Frontal cortex (tissue), 4 donors: ENCODE measurements around the gene HIGD1A. TPM values are rescaled to one million over a fixed set of nuclear protein-coding genes. Genes with fewer than 3 reads are reported as not detected.
"Not testable (repeated sequence)": the region's sequence is repeated elsewhere in the genome, so short reads cannot be mapped to it uniquely, and the experiment has no call there.

Experiments
- DNase-seq, 2 donors: peaks; one replicate each; pipeline ENCODE4 v3.0.0; 2012; ENCODE audit warnings: low spot score in 2 of 2
- FAIRE-seq: peaks from 2 replicates; lab custom pipeline; 2012; peaks lifted over from hg19 to GRCh38; lab: Jason Lieb, UNC
- total RNA-seq: library from RNA; depleted of rRNA; stranded (reverse); fragments of >200 nt; gene quantifications from one replicate; pipeline ENCODE4 v1.2.3, GENCODE V29; 2014
- donor health status: control.
- donor health status: control.
- donor health status: control.

Gene HIGD1A
- total RNA-seq, 1 donor from 2014 or later, result 127 TPM

DNA sequence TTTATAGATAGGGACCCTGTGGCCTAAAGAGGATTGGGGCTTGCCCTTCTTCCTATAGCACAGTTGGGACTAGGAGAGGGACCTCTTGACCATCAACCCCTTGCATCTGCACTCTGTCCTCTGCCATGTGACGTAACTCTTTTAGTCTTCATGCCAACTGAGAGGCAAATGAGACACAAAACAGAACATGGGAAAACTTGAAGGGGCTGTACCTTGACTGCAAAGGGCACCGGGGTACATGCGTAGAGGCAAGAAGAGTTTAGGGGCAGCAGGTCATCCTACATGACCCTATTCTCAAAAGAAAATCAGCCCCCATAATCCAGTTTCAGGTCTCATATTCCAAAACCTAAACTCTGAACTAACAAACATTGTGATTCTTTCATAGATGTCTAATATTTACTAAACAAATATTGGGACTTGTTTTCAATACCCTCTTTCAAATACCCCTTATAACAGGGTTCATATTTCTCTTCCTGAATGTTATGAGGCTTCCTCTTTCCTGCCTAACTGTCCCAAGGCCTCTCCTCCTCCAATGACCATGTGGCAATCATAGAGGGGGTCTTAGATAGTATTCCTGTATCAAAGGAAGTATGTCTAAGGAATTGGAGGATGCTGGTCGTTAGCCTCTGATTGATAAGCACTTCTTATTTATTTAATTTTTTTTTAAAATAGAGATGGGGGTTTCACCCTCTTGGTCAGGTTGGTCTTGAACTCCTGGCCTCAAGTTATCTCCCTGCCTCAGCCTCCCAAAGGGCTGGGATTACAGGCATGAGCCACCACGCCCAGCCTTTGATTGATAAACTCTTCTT, 25.5 kb upstream of the HIGD1A start:
- DNase-seq, result no peak
- FAIRE-seq, result no peak

DNA sequence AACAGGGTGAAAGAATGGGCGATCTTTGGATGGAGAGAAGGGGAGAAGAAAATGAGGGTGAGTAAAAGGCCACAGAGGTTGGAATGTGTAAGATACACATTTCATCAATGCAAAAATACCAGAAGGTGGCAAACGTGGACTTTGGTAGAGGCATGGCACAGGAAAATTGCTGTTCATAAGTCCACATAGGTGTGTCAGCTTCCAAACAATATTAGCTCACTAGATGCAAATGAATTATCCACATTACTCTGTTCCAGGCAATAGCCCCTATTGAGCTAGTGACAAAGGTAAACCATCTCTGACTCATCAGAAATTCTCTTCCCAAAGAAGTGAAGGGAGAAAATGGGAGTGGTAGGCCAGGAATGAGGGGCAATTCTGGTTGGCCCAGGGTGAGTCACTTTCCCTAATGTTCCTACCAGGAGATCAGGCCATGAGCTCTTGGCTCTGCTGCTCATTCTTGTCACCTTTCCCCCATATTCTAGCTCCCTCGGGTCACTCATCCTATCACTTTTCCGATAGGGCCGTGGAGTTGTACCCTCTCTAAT, 24.9 kb upstream of the HIGD1A start:
- FAIRE-seq (no peak), DNase-seq (no peak)

DNA sequence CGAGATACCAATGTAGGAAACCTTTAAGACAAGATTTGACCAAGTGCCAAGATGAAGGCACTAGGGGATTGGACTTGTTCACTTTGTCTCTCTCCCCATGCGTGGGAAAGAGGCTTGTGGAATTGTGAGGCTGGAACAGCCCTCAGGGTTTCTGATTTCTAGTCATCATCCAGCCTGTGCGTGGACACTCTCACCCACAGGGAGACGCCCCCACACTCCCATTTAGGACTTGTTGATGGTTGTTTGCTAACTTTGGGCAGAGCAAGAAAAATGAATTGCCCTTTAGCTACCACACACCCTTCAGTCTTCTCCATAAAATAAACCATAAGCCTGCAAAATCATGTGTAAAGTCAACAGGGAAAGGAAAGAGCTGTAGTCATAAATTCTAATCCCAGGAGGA, 23.4 kb upstream of the HIGD1A start:
- FAIRE-seq, result no peak

GRCh38 chr3:42827023-42827422, 22.7 kb upstream of the HIGD1A start:
- no peak for FAIRE-seq

More for the DNA sequence above, 23.4 kb upstream of the HIGD1A start:
- DNase-seq, result no peak

DNA sequence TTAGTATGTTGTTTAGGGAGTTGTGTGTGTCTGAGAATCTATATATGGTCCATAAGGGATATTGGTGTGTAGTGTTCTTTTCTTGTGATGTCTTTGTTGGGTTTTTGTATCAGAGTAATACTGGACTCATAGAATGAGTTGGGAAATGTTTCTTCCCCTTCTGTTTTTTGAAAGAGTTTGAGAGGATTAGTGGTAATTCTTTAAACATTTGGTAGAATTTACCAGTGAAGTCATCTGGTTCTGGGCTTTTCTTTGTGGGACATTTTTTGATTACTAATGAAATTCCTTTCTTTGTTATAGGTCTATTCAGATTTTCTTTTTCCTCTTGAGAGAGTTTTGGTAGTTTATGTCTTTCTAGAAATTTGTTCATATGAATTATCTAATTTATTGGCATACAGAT, 21.9 kb upstream of the HIGD1A start:
- no peak for FAIRE-seq
- DNase-seq, result no peak

More at GRCh38 chr3:42827023-42827422, 22.7 kb upstream of the HIGD1A start:
- DNase-seq, result no peak

DNA sequence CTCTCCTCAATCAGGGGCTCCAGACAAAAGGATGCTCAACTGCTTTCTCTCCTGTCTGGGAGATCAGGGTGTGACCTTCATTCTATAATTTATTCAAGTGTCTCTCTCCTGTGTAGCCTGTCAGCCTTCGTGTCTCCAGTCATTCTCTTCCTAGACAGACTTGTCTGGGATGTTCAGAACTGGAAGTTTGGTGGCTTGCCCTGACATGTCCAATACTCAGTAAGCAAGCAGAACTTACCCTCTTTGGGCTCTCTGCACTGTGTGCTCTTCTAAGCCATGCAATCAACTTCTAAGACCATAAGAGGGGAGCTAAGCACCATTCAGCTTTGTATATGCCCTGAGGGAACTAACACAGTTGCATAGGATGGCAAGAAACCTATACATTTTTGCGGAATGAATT, 19.1 kb upstream of the HIGD1A start:
- DNase-seq (no peak), FAIRE-seq (no peak)

GRCh38 chr3:42822828-42823227, 18.5 kb upstream of the HIGD1A start:
- no peak for DNase-seq
- no peak for FAIRE-seq

GRCh38 chr3:42820746-42821051, 16.4 kb upstream of the HIGD1A start:
- FAIRE-seq (no peak), DNase-seq (no peak)

DNA sequence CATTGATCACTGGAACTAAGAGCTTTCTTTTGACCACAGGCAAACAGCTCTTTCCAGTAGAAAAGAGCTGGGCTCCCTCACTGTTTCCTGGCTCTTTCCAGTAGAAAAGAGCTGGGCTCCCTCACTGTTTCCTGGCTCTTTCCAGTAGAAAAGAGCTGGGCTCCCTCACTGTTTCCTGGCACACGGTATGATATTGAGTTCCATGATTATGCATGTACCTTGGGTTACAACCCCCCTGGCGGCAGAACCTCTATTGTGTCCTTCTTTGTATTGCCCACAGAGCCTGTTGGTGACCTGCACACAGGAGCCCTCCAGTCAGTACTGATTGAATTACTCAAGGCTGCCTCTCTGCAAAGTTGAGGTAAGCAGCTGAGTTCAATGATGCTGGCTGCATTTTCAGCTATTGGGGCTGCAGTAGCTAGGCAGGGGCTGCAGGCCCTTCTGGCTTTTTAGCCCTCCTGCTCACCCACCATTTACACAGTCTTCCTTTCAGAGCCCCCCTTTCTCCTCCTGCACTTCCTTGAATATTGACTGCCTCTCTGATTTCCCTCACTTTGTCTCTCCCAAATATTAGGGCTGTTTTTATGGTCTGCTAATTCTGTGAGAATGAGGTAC, 15.2 kb upstream of the HIGD1A start:
- DNase-seq, result no peak
- no peak for FAIRE-seq

DNA sequence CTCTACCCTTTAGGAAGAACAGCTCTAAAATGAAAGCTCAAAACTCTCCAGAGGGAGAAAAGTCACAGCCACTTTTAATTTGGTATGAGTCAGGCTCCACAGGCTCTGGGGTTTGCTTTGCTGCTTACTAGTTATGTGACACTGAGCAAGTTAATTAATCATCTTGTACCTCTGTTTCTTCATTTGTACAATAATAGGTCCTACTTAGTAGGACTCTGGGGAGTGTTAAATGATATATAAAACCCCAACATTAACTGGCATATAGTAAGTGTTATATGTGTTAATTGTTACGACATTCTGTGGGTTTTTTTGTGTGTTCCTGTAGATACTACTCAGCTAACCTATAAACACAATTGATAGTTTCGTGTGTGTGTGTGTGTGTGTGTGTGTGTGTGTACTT, 11.5 kb upstream of the HIGD1A start:
- FAIRE-seq, result no peak

GRCh38 chr3:42814914-42815507, 10.7 kb upstream of the HIGD1A start:
- no peak for DNase-seq
- FAIRE-seq, result no peak

More for the DNA sequence above, 11.5 kb upstream of the HIGD1A start:
- DNase-seq, result no peak

GRCh38 chr3:42814246-42814645, 10.0 kb upstream of the HIGD1A start:
- DNase-seq, result no peak
- FAIRE-seq, result no peak

GRCh38 chr3:42811118-42811883, 7.0 kb upstream of the HIGD1A start:
- not testable (repeated sequence) for FAIRE-seq, DNase-seq

DNA sequence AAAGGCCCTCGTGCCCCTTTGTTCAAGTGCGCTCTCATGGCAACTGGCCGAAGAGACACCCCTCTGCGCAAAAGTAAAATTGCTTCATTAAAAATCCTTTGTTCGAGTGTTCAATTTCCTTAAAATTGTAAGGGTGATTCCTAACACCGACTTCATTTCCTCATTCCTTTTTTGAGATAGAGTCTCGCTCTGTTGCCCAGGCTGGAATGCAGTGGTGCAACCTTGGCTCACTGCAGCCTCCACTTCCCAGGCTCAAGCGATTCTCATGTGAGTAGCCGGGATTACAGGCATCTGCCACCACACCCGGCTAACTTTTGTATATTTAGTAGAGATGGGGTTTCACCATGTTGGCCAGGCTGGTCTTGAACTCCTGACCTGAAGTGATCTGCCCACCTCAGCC, 6.4 kb upstream of the HIGD1A start:
- DNase-seq, FAIRE-seq: not testable (repeated sequence)

DNA sequence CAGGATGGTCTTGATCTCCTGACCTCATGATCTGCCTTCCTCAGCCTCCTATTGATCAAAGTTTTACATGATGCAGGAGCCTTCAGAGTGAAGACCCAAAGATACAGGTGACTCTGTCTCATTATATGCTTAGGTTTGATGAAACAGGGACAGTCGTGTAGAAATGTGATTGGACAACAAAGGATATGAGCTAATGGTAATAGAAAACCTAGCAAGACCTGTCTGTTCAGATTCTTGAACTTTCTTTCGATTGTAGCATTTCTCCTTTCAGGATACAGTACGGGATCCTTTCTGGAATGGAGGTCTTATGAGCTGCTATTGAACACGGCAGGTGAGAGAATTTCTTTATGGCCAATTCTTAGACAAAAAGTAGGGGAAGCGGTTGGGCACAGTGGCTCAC, 4.9 kb upstream of the HIGD1A start, which contains the start of gene ACKR2:
ACKR2 (plus strand) TSS at position 244 of the 400 bp plus-strand sequence. CDS start 55,058 bp downstream, outside the sequence.
- no peak for DNase-seq
- no peak for FAIRE-seq

DNA sequence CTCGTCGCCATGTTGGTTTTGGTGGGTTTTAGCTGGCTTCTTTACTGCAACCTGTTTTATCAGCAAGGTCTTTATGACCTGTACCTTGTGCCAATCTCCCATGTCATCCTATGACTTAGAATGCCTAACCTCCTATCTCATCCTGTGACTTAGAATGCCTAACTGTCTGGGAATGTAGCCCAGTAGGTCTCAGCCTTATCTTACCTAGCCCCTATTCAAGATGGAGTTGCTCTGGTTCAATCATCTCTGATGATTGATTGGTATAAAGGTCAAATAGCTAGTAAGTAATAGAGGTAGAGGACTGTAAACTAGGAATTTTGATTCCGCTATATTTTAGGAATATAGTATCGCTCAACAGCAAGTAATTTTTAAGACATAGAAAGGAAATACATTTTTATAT, 3.6 kb upstream of the HIGD1A start:
- no peak for DNase-seq
- no peak for FAIRE-seq

GRCh38 chr3:42805141-42805821, 991 bp upstream of the HIGD1A start:
- DNase-seq, result peak; percentile 26 to 28
- FAIRE-seq, result no peak

GRCh38 chr3:42804831-42805132, 492 bp upstream of the HIGD1A start:
- DNase-seq, result no peak
- FAIRE-seq, result no peak

GRCh38 chr3:42803414-42804105, 730 bp downstream of the HIGD1A start:
- FAIRE-seq (no peak), DNase-seq (peak in 1 of 2 donors; percentile 26)
